ENCODE data around the gene MMD2. TPM values are rescaled to one million over a fixed set of nuclear protein-coding genes. Genes with fewer than 3 reads are reported as not detected.

The MMD2 gene
- polyA plus RNA-seq, 1 experiment = not detected

DNA sequence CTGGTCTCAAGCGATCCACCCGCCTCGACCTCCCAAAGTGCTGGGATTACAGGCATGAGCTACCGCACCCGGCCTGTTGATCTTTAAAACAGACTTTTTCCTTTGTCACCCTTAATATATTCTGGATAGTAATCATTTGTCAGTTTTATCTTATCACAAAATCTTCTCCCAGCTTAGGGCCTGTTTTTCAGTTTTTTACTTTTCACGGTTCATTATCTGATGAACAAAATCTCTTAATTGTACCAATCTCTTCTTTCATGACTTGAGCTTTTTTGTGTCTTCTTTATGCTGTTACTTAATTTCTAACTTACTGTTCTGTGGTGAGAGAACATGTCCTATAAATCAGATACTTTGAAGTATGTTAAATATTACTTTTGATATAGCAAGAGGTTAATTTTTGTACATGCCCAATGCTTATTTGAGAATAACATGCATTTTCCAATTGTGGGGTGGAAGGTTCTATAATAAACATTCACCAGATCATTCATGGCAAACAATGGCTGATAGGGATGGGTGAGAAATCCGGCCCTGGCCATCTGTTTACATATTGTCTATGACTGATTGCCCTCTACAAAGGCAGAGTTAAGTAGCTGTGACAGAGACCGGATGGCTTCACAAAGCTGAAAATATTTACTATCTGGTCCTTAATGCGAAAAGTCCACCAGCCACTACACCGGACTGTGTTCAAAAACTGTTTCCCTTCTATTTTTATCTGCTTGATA lies 102.5 kb downstream of the MMD2 start:
- ChIA-PET POLR2A (no interaction called here), CTCF (interaction anchor here (1.1 to 1.5 kb wide), 2 partner anchors 58 to 228 kb away, joined by 3 read pairs; no protein-coding TSS in a partner anchor)
- H3K4me3 ChIP-seq (ENCODE audit: low read depth, low read length) = no peak overlapping the region
- no peak for DNase-seq (ENCODE audit: low read depth)
- H3K27me3 ChIP-seq (ENCODE audit: control insufficient read depth, insufficient read depth, low read length) = no peaks in the 10 kb centered on the region
- H3K36me3 ChIP-seq (ENCODE audit: control insufficient read depth, insufficient read depth, low read length) = no peaks in the 10 kb centered on the region
- no peak for TF ChIP-seq CTCF (IDR thresholded peaks at IDR 0.05; ENCODE audit: insufficient read depth, low read depth, low read length)

Small RNAs within 50 kb of the gene (small RNA-seq; reads per million reads assigned to genes)
- not detected for gene AC092032.1 (ENCODE audit: insufficient read length, low read depth, low replicate concordance)

Other genes with a start within 250 kb of the MMD2 start
- 16.7 and 27.3 TPM in 2 replicates for gene AP5Z1, start 183.6 kb downstream of the MMD2 start, polyA plus RNA-seq (2011; rRNA removed)
- gene PAPOLB, start 97.2 kb downstream of the MMD2 start, polyA plus RNA-seq (2011; rRNA removed) = 0.01 and 0.02 TPM in 2 replicates
- gene RADIL, start 75.5 kb downstream of the MMD2 start, polyA plus RNA-seq (2011; rRNA removed) = 1.1 and 1.2 TPM in 2 replicates
- 1.9 and 4.2 TPM in 2 replicates for gene RBAK, start 86.7 kb upstream of the MMD2 start, polyA plus RNA-seq (2011; rRNA removed)
- gene WIPI2, start 231.0 kb upstream of the MMD2 start, polyA plus RNA-seq (2011; rRNA removed) = 80.5 and 118 TPM in 2 replicates